HepG2 (cell line): ENCODE measurements around the gene ATG7. TPM values are rescaled to one million over a fixed set of nuclear protein-coding genes. Genes with fewer than 3 reads are reported as not detected.

Experiments
- ATRX ChIP-seq: sonication (generic); formaldehyde crosslinking; IDR thresholded peaks from 2 replicates; pipeline ENCODE4 v1.4.0; 2020; ENCODE audit warnings: missing genetic modification reagents, borderline replicate concordance
- BRCA1 ChIP-seq: sonication (generic); formaldehyde crosslinking; IDR thresholded peaks from 2 replicates; pipeline ENCODE4 v1.4.0; 2020; ENCODE audit warnings: missing genetic modification reagents
- MXD4 ChIP-seq: IDR thresholded peaks from 2 replicates; pipeline ENCODE4 v1.6.1; 2016; ENCODE audit warnings: mild to moderate bottlenecking, missing biosample characterization, missing genetic modification reagents
- POGZ ChIP-seq: sonication (generic); formaldehyde crosslinking; IDR thresholded peaks from 2 replicates; pipeline ENCODE4 v1.4.0; 2020; ENCODE audit warnings: mild to moderate bottlenecking, missing genetic modification reagents
- POLR2AphosphoS2 ChIP-seq: IDR thresholded peaks from 2 replicates; pipeline ENCODE4 v1.6.1; 2011; ENCODE audit warnings: low read depth, low read length, improper control_type of control experiment
- SIN3B ChIP-seq: fragments of 150-350 bp; IDR thresholded peaks from 2 replicates; pipeline ENCODE4 v1.6.1; 2014; ENCODE audit warnings: low read length
- SP140L ChIP-seq: sonication (generic); formaldehyde crosslinking; IDR thresholded peaks from 2 replicates; pipeline ENCODE4 v1.4.0; 2020; ENCODE audit warnings: missing genetic modification reagents, borderline replicate concordance
- THAP11 ChIP-seq: IDR thresholded peaks from 2 replicates; pipeline ENCODE4 v1.6.1; 2016; ENCODE audit warnings: missing biosample characterization, missing genetic modification reagents
- TMF1 ChIP-seq: sonication (generic); formaldehyde crosslinking; IDR thresholded peaks from 2 replicates; pipeline ENCODE4 v1.8.1; 2022; ENCODE audit warnings: low read depth, missing genetic modification reagents
- ZFP41 ChIP-seq: sonication (generic); formaldehyde crosslinking; IDR thresholded peaks from 2 replicates; pipeline ENCODE4 v1.4.0; 2020; ENCODE audit warnings: mild to moderate bottlenecking, missing genetic modification reagents, borderline replicate concordance
- ZFP62 ChIP-seq: sonication (generic); formaldehyde crosslinking; IDR thresholded peaks from 2 replicates; pipeline ENCODE4 v1.4.0; 2020; ENCODE audit warnings: missing genetic modification reagents
- ZMYM4 ChIP-seq: sonication (generic); formaldehyde crosslinking; IDR thresholded peaks from 2 replicates; pipeline ENCODE4 v1.8.1; 2023; ENCODE audit warnings: mild to moderate bottlenecking, missing genetic modification reagents
- ZNF282 ChIP-seq: fragments of 450-650 bp; IDR thresholded peaks from 2 replicates; pipeline ENCODE4 v1.6.1; 2018; ENCODE audit not compliant: partially characterized antibody
- ZNF75D ChIP-seq: sonication (generic); formaldehyde crosslinking; IDR thresholded peaks from 2 replicates; pipeline ENCODE4 v1.8.1; 2023; ENCODE audit warnings: missing genetic modification reagents, mild to moderate bottlenecking, borderline replicate concordance
- polyA plus RNA-seq, 8 experiments: library from polyadenylated mRNA; depleted of rRNA in 3 of 8; stranded (reverse) in 7 of 8; unstranded in 1 of 8; fragments of >200 nt; fragmentation: Illumina TruSeq in 4 of 8; extraction: Trizol in 4 of 8; gene quantifications; 2 replicates each; pipeline versions ENCODE4 v1.2.1 to v1.2.3, GENCODE V29; 2011 to 2016; ENCODE audit warnings: low read depth in 4 of 8, missing spikeins in 1 of 8, mixed read lengths in 1 of 8; ENCODE audit not compliant: insufficient read depth in 1 of 8
- total RNA-seq, 5 experiments: library from RNA; depleted of rRNA; stranded (reverse); fragments of >200 nt; fragmentation: Illumina TruSeq; extraction: Trizol; gene quantifications; 2 replicates each; pipeline ENCODE4 v1.2.3, GENCODE V29; 2016; ENCODE audit warnings: low read depth in 1 of 5
- TF ChIP-seq, protein P1 (sequence below): sonication (generic); formaldehyde crosslinking; IDR thresholded peaks from 2 replicates; pipeline ENCODE4 v1.5.0; 2020; ENCODE audit warnings: mild to moderate bottlenecking, missing genetic modification reagents, borderline replicate concordance
- TF ChIP-seq, protein P2 (sequence below): sonication (generic); formaldehyde crosslinking; IDR thresholded peaks from one replicate; pipeline ENCODE4 v1.5.1; 2020; ENCODE audit warnings: mild to moderate bottlenecking, missing genetic modification reagents; ENCODE audit errors: not compliant biosample characterization
- TF ChIP-seq, protein P3 (sequence below): sonication (generic); formaldehyde crosslinking; IDR thresholded peaks from 2 replicates; pipeline ENCODE4 v1.4.0; 2020; ENCODE audit warnings: missing genetic modification reagents, mild to moderate bottlenecking, borderline replicate concordance

The ATG7 gene
- total and polyA plus RNA-seq, 2 of the 13 experiments (the other 11 are each of a cell fraction or from before 2014, with no cell fraction given), result 7.8 to 22.1 TPM

DNA sequence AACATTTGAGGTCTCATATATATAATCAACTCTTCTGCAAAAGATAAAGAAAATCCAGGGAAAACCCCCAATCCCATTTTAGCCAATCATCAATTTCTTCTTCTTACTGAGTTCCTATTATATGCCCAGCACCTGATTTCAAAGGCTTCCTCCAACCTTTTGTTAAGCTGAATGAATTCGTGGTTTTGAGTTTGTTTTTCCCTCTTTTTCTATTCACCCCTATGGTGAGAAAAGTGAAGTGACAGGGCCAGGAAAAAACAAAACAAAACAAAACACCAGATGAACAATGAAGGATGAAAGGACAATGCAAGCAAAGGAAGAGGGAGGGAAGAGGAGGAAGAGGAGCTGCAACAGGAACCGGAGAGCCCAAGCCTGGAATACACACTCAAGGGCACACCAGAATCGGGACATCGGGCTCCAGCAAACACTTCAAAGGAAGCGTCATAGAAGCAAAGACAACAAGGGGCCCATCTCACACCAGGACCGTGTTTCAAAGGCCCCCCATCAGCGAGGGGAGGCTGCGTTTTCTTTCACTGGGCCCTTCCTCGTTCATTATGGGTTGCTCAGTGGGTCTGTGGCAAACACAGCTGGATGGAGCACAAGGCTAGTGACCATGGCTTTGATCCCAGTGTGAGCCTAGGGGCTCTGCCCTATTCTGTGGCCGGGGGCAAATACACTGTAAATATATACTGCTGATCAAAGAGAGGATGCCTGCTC lies 321.3 kb downstream of the ATG7 start (continued):
- TF ChIP-seq, protein P1, sequence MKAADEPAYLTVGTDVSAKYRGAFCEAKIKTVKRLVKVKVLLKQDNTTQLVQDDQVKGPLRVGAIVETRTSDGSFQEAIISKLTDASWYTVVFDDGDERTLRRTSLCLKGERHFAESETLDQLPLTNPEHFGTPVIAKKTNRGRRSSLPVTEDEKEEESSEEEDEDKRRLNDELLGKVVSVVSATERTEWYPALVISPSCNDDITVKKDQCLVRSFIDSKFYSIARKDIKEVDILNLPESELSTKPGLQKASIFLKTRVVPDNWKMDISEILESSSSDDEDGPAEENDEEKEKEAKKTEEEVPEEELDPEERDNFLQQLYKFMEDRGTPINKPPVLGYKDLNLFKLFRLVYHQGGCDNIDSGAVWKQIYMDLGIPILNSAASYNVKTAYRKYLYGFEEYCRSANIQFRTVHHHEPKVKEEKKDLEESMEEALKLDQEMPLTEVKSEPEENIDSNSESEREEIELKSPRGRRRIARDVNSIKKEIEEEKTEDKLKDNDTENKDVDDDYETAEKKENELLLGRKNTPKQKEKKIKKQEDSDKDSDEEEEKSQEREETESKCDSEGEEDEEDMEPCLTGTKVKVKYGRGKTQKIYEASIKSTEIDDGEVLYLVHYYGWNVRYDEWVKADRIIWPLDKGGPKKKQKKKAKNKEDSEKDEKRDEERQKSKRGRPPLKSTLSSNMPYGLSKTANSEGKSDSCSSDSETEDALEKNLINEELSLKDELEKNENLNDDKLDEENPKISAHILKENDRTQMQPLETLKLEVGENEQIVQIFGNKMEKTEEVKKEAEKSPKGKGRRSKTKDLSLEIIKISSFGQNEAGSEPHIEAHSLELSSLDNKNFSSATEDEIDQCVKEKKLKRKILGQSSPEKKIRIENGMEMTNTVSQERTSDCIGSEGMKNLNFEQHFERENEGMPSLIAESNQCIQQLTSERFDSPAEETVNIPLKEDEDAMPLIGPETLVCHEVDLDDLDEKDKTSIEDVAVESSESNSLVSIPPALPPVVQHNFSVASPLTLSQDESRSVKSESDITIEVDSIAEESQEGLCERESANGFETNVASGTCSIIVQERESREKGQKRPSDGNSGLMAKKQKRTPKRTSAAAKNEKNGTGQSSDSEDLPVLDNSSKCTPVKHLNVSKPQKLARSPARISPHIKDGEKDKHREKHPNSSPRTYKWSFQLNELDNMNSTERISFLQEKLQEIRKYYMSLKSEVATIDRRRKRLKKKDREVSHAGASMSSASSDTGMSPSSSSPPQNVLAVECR (CRISPR knock-in tag), result no peak; the same call in 1 of the 2 replicates
- TF ChIP-seq SP140L, result no peak
- TF ChIP-seq, protein P2, sequence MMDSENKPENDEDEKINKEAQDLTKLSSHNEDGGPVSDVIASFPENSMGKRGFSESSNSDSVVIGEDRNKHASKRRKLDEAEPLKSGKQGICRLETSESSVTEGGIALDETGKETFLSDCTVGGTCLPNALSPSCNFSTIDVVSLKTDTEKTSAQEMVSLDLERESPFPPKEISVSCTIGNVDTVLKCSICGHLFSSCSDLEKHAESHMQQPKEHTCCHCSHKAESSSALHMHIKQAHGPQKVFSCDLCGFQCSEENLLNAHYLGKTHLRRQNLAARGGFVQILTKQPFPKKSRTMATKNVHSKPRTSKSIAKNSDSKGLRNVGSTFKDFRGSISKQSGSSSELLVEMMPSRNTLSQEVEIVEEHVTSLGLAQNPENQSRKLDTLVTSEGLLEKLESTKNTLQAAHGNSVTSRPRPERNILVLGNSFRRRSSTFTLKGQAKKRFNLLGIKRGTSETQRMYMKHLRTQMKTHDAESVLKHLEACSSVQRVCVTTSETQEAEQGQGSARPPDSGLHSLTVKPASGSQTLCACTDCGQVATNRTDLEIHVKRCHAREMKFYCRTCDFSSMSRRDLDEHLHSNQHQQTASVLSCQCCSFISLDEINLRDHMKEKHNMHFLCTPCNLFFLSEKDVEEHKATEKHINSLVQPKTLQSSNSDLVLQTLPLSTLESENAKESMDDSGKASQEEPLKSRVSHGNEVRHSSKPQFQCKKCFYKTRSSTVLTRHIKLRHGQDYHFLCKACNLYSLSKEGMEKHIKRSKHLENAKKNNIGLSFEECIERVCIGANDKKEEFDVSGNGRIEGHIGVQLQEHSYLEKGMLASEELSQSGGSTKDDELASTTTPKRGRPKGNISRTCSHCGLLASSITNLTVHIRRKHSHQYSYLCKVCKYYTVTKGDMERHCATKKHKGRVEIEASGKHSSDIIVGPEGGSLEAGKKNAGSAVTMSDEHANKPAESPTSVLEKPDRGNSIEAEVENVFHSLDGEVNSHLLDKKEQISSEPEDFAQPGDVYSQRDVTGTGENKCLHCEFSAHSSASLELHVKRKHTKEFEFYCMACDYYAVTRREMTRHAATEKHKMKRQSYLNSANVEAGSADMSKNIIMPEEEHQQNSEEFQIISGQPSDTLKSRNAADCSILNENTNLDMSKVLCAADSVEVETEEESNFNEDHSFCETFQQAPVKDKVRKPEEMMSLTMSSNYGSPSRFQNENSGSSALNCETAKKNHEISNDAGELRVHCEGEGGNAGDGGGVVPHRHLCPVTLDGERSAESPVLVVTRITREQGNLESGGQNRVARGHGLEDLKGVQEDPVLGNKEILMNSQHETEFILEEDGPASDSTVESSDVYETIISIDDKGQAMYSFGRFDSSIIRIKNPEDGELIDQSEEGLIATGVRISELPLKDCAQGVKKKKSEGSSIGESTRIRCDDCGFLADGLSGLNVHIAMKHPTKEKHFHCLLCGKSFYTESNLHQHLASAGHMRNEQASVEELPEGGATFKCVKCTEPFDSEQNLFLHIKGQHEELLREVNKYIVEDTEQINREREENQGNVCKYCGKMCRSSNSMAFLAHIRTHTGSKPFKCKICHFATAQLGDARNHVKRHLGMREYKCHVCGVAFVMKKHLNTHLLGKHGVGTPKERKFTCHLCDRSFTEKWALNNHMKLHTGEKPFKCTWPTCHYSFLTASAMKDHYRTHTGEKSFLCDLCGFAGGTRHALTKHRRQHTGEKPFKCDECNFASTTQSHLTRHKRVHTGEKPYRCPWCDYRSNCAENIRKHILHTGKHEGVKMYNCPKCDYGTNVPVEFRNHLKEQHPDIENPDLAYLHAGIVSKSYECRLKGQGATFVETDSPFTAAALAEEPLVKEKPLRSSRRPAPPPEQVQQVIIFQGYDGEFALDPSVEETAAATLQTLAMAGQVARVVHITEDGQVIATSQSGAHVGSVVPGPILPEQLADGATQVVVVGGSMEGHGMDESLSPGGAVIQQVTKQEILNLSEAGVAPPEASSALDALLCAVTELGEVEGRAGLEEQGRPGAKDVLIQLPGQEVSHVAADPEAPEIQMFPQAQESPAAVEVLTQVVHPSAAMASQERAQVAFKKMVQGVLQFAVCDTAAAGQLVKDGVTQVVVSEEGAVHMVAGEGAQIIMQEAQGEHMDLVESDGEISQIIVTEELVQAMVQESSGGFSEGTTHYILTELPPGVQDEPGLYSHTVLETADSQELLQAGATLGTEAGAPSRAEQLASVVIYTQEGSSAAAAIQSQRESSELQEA, result no peak
- TF ChIP-seq POLR2AphosphoS2, result no peak
- no peak for TF ChIP-seq ZFP41 (CRISPR knock-in tag)
- TF ChIP-seq SIN3B, result no peak
- TF ChIP-seq ATRX, result no peak
- no peak; the same call in 1 of the 2 replicates for TF ChIP-seq ZMYM4 (CRISPR knock-in tag)
- no peak for TF ChIP-seq THAP11 (CRISPR knock-in tag)
- TF ChIP-seq BRCA1 (CRISPR knock-in tag), result no peak
- TF ChIP-seq MXD4 (CRISPR knock-in tag), result no peak
- no peak for TF ChIP-seq ZNF75D (CRISPR knock-in tag)
- TF ChIP-seq ZNF282, result no peak
- TF ChIP-seq POGZ (CRISPR knock-in tag), result no peak
- TF ChIP-seq TMF1, result no peak
- TF ChIP-seq, protein P3, sequence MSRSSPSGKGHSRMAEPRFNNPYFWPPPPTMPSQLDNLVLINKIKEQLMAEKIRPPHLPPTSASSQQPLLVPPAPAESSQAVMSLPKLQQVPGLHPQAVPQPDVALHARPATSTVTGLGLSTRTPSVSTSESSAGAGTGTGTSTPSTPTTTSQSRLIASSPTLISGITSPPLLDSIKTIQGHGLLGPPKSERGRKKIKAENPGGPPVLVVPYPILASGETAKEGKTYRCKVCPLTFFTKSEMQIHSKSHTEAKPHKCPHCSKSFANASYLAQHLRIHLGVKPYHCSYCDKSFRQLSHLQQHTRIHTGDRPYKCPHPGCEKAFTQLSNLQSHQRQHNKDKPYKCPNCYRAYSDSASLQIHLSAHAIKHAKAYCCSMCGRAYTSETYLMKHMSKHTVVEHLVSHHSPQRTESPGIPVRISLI, result no peak
- no peak for TF ChIP-seq ZFP62
